ENCODE data around the gene FBF1.
"Not testable (repeated sequence)": the region's sequence is repeated elsewhere in the genome, so short reads cannot be mapped to it uniquely, and the experiment has no call there.

The FBF1 gene

DNA sequence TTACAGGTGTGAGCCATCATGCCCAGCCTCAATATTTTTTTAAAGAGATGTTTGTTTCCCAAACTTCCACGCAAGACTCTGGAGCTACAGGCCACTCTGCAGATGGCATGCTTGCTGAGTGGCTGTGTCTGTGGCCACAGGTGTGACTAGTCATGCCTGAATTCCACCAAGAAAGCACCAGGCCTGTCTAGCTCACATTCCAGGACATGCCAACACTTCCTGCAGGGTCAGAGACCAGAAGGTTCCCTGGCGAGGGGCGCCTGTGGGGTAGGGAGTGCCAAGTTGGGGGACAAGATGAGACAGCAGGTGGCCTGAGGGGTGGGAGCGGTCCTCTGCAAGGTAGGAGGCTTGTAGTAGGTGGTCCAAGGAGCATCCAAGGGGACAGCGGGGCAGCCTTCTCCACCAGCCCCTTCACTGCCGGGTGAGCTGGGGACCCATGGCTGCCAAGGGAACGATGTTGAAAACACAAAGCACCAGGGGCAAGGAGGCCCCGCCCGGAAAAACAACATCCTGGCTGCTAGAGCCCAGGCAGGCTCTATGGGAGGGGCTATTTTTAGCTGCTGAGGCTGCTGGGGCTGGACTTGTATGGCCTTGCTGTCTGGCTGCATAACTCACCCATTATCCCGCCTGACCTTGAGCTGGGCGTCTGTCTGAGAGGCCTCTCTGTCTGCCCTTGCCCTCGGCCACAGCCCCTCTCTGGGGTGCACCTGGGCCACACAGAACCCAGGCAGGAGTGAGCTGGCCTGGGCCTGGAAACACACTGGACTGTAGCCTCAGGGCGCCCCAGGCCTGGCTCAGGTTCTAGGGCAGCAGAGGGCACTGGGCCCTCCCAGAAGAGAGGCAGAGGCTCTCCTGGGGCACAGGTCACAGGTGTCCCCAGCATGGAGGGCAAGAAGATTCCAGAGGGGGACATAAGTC lies 68.1 kb downstream of the FBF1 start:
- DNase-seq (ENCODE audit: low read depth): peak; percentile 73
- TF ChIP-seq, protein P1, sequence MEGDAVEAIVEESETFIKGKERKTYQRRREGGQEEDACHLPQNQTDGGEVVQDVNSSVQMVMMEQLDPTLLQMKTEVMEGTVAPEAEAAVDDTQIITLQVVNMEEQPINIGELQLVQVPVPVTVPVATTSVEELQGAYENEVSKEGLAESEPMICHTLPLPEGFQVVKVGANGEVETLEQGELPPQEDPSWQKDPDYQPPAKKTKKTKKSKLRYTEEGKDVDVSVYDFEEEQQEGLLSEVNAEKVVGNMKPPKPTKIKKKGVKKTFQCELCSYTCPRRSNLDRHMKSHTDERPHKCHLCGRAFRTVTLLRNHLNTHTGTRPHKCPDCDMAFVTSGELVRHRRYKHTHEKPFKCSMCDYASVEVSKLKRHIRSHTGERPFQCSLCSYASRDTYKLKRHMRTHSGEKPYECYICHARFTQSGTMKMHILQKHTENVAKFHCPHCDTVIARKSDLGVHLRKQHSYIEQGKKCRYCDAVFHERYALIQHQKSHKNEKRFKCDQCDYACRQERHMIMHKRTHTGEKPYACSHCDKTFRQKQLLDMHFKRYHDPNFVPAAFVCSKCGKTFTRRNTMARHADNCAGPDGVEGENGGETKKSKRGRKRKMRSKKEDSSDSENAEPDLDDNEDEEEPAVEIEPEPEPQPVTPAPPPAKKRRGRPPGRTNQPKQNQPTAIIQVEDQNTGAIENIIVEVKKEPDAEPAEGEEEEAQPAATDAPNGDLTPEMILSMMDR (conservative IDR thresholded peaks at IDR 0.05; ENCODE audit: control insufficient read depth, insufficient read depth, low read depth, low read length): no peak
- H3K4me3 ChIP-seq (ENCODE audit: control insufficient read depth, low read depth, low read length): no peak overlapping the region

DNA sequence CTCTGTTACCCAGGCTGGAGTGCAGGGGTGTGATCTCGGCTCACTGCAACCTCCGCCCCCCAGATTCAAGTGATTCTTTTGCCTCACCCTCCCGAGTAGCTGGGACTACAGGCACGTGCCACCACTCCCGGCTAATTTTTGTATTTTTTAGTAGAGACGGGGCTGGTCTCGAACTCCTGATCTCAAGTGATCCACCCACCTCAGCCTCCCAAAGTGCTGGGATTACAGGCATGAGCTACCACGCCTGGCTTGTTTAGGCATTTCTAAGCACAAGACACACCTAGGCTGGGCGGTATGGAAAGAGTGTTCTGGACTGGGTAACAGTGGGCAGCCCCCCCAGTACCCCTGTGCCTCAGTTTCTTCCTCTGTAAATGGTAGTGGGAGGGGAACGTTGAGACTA lies 70.6 kb downstream of the FBF1 start:
- H3K4me3 ChIP-seq (ENCODE audit: control insufficient read depth, low read depth, low read length); DNase-seq (ENCODE audit: low read depth): not testable (repeated sequence)

DNA sequence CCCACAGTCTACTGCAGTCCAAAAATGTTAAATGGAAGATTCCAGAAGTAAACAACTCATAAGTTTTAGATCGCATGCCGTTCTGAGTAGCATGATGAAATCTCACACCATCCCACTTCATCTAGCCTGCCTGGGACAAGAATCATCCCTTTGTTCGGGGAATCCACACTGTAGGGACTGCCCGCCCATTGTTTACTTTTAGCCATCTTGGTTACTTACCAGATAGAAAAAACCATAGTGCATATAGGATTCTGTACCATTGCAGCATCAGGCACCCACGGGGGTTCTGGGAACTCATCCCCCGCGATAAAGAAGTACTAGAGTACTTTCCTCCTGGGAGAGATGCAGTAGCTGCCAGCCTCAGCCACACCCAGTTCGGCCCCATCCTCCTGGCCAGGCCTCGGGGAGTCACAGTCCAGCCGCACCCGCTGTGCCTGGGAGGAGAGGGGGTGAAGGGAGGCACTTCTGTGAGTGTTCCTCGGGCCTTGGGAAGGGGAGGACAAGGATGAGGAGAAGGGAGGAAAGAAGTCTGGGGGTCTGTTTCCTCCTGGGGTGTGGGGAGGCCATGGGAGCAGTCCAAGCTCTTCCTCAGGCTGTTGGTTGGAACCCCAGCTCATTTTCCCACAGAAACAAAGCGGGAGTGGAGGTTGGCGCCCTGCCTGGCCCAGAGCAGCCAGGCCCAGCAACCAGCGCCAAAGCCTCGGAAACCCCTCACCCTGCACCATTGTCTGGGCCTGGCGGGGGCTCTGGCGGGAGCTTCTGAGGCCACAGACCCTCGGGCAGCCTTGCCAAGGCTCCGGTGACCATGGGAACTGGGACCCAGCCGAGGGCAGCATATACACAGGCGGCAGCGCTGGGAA lies 71.3 kb downstream of the FBF1 start:
- no peak overlapping the region for H3K4me3 ChIP-seq (ENCODE audit: control insufficient read depth, low read depth, low read length)
- DNase-seq (ENCODE audit: low read depth): peak; percentile 74
- TF ChIP-seq, protein P1 (conservative IDR thresholded peaks at IDR 0.05; ENCODE audit: control insufficient read depth, insufficient read depth, low read depth, low read length): no peak

DNA sequence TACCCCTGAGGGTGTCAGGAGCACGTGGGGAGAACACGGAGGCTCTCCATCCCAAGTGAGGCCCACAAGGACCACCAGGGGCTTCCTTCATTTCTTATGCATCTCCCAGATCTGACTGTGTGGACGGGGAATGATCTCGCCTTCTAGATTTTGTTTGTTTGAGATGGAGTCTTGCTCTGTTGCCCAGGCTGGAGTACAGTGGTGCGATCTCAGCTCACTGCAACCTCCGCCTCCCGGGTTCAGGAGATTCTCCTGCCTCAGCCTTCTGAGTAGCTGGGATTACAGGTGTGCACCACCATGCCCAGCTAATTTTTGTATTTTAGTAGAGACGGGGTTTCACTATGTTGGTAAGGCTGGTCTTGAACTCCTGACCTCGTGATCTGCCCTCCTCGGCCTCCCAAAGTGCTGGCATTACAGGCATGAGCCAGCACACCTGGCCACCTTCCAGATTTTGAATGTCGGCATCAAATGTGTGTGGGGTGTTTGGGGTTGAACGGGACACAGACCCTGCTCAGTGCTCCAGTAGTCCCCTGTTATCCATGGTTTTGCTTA lies 72.0 kb downstream of the FBF1 start:
- not testable (repeated sequence) for H3K4me3 ChIP-seq (ENCODE audit: control insufficient read depth, low read depth, low read length); DNase-seq (ENCODE audit: low read depth)

DNA sequence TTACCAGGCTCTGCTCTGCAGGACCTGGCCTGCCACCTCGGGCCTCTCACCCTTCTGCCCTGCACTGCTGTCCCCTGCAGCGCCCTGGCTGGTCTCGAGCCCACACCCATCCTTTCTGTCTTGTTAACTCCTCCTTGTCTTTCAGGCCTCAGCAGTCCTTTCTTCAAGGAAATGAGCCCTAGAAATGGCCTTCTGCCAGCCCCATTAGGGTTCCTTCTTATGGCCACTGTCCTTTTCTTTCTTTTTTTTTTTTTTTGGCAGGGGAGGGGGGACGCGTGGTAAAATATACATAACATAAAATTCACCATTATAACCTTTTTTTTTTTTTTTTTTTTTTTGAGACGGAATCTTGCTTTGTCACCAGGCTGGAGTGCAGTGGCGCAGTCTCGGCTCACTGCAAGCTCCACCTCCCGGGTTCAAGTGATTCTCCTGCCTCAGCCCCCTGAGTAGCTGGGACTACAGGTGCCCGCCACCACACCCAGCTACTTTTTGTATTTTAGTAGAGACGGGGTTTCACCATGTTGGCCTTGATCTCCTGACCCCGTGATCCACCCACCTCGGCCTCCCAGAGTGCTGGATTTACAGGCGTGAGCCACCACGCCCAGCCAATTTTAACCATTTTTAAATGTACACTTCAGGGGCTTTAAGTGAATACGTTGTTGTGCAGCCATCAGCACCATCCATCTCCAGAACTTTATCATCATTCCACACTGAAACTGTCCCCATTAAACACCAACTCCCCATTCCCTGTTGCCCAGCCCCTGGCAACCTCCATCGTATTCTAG lies 75.2 kb downstream of the FBF1 start:
- not testable (repeated sequence) for H3K4me3 ChIP-seq (ENCODE audit: control insufficient read depth, low read depth, low read length); DNase-seq (ENCODE audit: low read depth)

DNA sequence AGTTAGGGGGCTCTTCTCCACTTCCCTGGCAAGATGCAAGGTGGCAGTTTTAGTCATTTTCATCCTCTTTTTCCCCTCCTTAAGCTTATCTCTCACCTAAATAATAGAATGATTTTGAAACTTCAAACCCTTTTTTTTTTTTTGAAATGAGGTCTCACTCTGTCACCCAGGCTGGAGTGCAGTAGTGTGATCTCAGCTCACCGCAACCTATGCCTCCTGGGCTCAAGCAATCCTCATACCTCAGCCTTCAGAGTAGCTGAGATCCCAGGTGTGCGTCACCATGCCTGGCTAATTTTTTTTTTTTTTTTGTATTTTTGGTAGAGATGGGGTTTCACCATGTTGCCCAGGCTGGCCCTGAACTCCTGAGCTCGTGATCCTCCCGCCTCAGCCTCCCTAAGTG lies 76.0 kb downstream of the FBF1 start:
- H3K4me3 ChIP-seq (ENCODE audit: control insufficient read depth, low read depth, low read length); DNase-seq (ENCODE audit: low read depth): not testable (repeated sequence)

DNA sequence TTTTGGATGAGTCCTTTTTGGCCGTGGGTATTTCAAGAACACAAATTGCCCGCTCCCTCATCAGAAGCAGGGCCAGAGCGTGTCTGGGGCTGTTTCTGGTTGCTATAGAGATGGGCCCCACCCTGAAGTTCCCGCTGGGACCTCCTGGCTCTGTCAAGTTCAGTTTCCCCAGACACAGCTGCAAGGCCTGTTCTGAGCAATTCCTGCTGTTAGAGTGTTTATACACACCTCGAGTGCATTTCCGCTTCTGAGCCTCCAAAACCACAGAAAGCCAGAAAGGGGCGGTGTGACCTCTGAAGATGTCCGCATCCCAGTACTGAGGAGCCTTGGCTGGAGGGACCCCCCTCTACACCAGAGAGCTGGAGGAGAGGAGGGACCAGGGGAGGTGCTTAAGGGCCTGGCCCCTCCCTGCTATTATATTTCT lies 76.4 kb downstream of the FBF1 start:
- DNase-seq (ENCODE audit: low read depth): peak; percentile 63
- TF ChIP-seq, protein P1 (conservative IDR thresholded peaks at IDR 0.05; ENCODE audit: control insufficient read depth, insufficient read depth, low read depth, low read length): no peak
- H3K4me3 ChIP-seq (ENCODE audit: control insufficient read depth, low read depth, low read length): no peak overlapping the region

DNA sequence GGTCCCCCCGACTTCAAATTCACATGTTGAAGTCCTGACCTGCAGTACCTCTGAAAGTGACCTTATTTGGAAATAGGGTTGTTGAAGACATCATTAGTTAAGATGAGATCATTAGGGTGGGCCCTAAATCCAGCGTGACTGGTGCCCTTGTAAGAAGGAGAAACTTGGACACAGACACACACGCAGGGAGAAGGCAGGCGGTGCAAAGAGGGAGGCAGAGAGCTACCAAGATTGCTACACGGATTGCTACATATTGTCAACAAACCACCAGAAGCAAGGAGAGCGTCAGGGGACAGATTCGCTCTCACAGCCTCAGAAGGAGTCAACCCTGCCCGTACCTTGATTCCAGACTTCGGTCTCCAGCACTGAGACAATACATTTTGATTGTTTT lies 78.9 kb downstream of the FBF1 start:
- TF ChIP-seq, protein P1 (conservative IDR thresholded peaks at IDR 0.05; ENCODE audit: control insufficient read depth, insufficient read depth, low read depth, low read length): no peak
- no peak overlapping the region for H3K4me3 ChIP-seq (ENCODE audit: control insufficient read depth, low read depth, low read length)
- peak; percentile 41 for DNase-seq (ENCODE audit: low read depth)

All from fibroblast of mammary gland (primary cell).